ENCODE measurements around the gene ATRNL1. TPM values are rescaled to one million over a fixed set of nuclear protein-coding genes. Genes with fewer than 3 reads are reported as not detected.

Gene ATRNL1
- total RNA-seq, 1 donor from 2014 or later = 24.2 TPM

GRCh38 chr10:115909962-115910731, 817.0 kb downstream of the ATRNL1 start:
- DNase-seq (ENCODE audit: low spot score, unreplicated experiment) = no peak
- H3K4me1 Mint-ChIP-seq (ENCODE audit: low read depth) = no peaks in the 10 kb centered on the region
- no peak for TF ChIP-seq CTCF (IDR thresholded peaks at IDR 0.05; ENCODE audit: unreplicated experiment)
- no peaks in the 10 kb centered on the region for H3K9me3 Mint-ChIP-seq (ENCODE audit: low read depth)
- H3K4me3 Mint-ChIP-seq (ENCODE audit: low read depth) = no peak overlapping the region
- H3K36me3 Mint-ChIP-seq (ENCODE audit: insufficient read depth) = no peaks in the 10 kb centered on the region
- H3K27ac Mint-ChIP-seq = no peak overlapping the region
- H3K27me3 Mint-ChIP-seq = no peaks in the 10 kb centered on the region

- no peak for DNase-seq (ENCODE audit: low spot score, unreplicated experiment)
- H3K36me3 Mint-ChIP-seq (ENCODE audit: insufficient read depth) = no peaks in the 10 kb centered on the region
- H3K4me3 Mint-ChIP-seq (ENCODE audit: low read depth) = no peak overlapping the region
- no peaks in the 10 kb centered on the region for H3K4me1 Mint-ChIP-seq (ENCODE audit: low read depth)
- no peaks in the 10 kb centered on the region for H3K9me3 Mint-ChIP-seq (ENCODE audit: low read depth)
- no peak overlapping the region for H3K27ac Mint-ChIP-seq
- H3K27me3 Mint-ChIP-seq = no peaks in the 10 kb centered on the region
- no peak for TF ChIP-seq CTCF (IDR thresholded peaks at IDR 0.05; ENCODE audit: unreplicated experiment)
These were observed 821.3 kb downstream of the ATRNL1 start for GRCh38 chr10:115914475-115914874.

GRCh38 chr10:115915429-115915828, 822.3 kb downstream of the ATRNL1 start:
- Mint-ChIP-seq H3K4me3 (ENCODE audit: low read depth) (no peak overlapping the region), H3K27me3 (no peaks in the 10 kb centered on the region), H3K27ac (no peak overlapping the region), H3K36me3 (ENCODE audit: insufficient read depth) (no peaks in the 10 kb centered on the region), H3K9me3 (ENCODE audit: low read depth) (no peaks in the 10 kb centered on the region), H3K4me1 (ENCODE audit: low read depth) (no peaks in the 10 kb centered on the region)
- no peak for TF ChIP-seq CTCF (IDR thresholded peaks at IDR 0.05; ENCODE audit: unreplicated experiment)
- DNase-seq (ENCODE audit: low spot score, unreplicated experiment) = no peak

GRCh38 chr10:115918812-115919211, 825.6 kb downstream of the ATRNL1 start:
- no peak for TF ChIP-seq CTCF (IDR thresholded peaks at IDR 0.05; ENCODE audit: unreplicated experiment)
- Mint-ChIP-seq H3K27me3 (no peaks in the 10 kb centered on the region), H3K27ac (no peak overlapping the region), H3K4me3 (ENCODE audit: low read depth) (no peak overlapping the region), H3K4me1 (ENCODE audit: low read depth) (no peaks in the 10 kb centered on the region), H3K36me3 (ENCODE audit: insufficient read depth) (no peaks in the 10 kb centered on the region), H3K9me3 (ENCODE audit: low read depth) (no peaks in the 10 kb centered on the region)
- DNase-seq (ENCODE audit: low spot score, unreplicated experiment) = no peak

- Mint-ChIP-seq H3K27ac (no peak overlapping the region), H3K27me3 (no peaks in the 10 kb centered on the region), H3K36me3 (ENCODE audit: insufficient read depth) (no peaks in the 10 kb centered on the region), H3K9me3 (ENCODE audit: low read depth) (peaks cover 10% of the 10 kb centered on the region), H3K4me3 (ENCODE audit: low read depth) (no peak overlapping the region), H3K4me1 (ENCODE audit: low read depth) (no peaks in the 10 kb centered on the region)
- DNase-seq (ENCODE audit: low spot score, unreplicated experiment) = no peak
- TF ChIP-seq CTCF (IDR thresholded peaks at IDR 0.05; ENCODE audit: unreplicated experiment) = no peak
These were observed 828.6 kb downstream of the ATRNL1 start for GRCh38 chr10:115921795-115922194.
